Endothelial cell of umbilical vein (primary cell): ENCODE data around the gene SUGCT. TPM values are rescaled to one million over a fixed set of nuclear protein-coding genes. Genes with fewer than 3 reads are reported as not detected.
"Not testable (repeated sequence)": the region's sequence is repeated elsewhere in the genome, so short reads cannot be mapped to it uniquely, and the experiment has no call there.

ENCODE experiments used
- BruUV-seq: library from RNA; stranded (reverse); fragments of 400-500 nt; replicated peaks from 2 replicates; lab custom pipeline; 2021; lab: Mats Ljungman, UMichigan
- CTCF ChIA-PET: fragments of 300-600, 350-600 bp; sonication (Branson Sonifier 250); formaldehyde crosslinking; loops from one replicate; lab custom pipeline; 2021; ENCODE audit warnings: antibody characterized with exemption, inconsistent platforms; lab: Charles Lee
- POLR2A ChIA-PET: fragments of 300-600, 350-600 bp; sonication (Branson Sonifier 250); formaldehyde crosslinking; loops from one replicate; lab custom pipeline; 2021; ENCODE audit warnings: antibody characterized with exemption, inconsistent platforms; lab: Charles Lee
- DNase-seq: peaks from one replicate; pipeline ENCODE4 v3.0.0-alpha.2; 2011; ENCODE audit warnings: low read depth, low spot score
- FAIRE-seq: peaks from 2 replicates; lab custom pipeline; 2011; peaks lifted over from hg19 to GRCh38; lab: Jason Lieb, UNC
- H2AFZ ChIP-seq: 2 replicates; pipeline ENCODE4 v1.6.0; 2012; ENCODE audit warnings: low read depth, low read length, control low read depth, inconsistent platforms
- H3K27ac ChIP-seq: 2 replicates; pipeline ENCODE4 v1.5.1; 2011; ENCODE audit warnings: low read depth, mild to moderate bottlenecking, control low read depth, low read length, moderate library complexity; ENCODE audit not compliant: insufficient read depth
- H3K27me3 ChIP-seq, 2 experiments: 2 replicates each; pipeline versions ENCODE4 v1.6.0 to v1.6.1; 2011; ENCODE audit warnings: low read length in 2 of 2, mixed read lengths in 1 of 2; ENCODE audit not compliant: control insufficient read depth in 2 of 2, insufficient read depth in 2 of 2
- H3K36me3 ChIP-seq, 2 experiments: 2 replicates in 1 of 2; 3 replicates in 1 of 2; pipeline ENCODE4 v1.5.1; 2011; ENCODE audit warnings: low read length in 2 of 2, mild to moderate bottlenecking in 1 of 2, moderate library complexity in 1 of 2; ENCODE audit not compliant: control insufficient read depth in 2 of 2, insufficient read depth in 2 of 2; ENCODE audit errors: extremely low read depth in 1 of 2
- H3K4me1 ChIP-seq: 3 replicates; pipeline ENCODE4 v1.5.1; 2011; ENCODE audit warnings: mild to moderate bottlenecking, low read length; ENCODE audit not compliant: control insufficient read depth, insufficient read depth; ENCODE audit errors: extremely low read depth
- H3K4me2 ChIP-seq: 2 replicates; pipeline ENCODE4 v1.6.1; 2011; ENCODE audit warnings: low read length, control low read depth, mixed read lengths; ENCODE audit not compliant: insufficient read depth
- H3K4me3 ChIP-seq, 3 experiments: fragments of 200-600 bp in 1 of 3; sonication (generic), shearing (Covaris generic) in 1 of 3; replicated peaks in 1 of 3; 2 replicates each; pipeline ENCODE4 v1.5.1; 2011 to 2016; ENCODE audit warnings: control low read depth in 3 of 3, low read length in 3 of 3, mild to moderate bottlenecking in 2 of 3, inconsistent platforms in 1 of 3, low read depth in 1 of 3, moderate library complexity in 1 of 3; ENCODE audit not compliant: insufficient read depth in 1 of 3
- H3K79me2 ChIP-seq: 2 replicates; pipeline ENCODE4 v1.6.0; 2012; ENCODE audit warnings: low read length, inconsistent platforms; ENCODE audit not compliant: control insufficient read depth, insufficient read depth
- H3K9ac ChIP-seq: replicated peaks from 2 replicates; pipeline ENCODE3; 2011; ENCODE audit warnings: low read length, control low read depth; ENCODE audit not compliant: insufficient read depth; ENCODE audit errors: extremely low read depth
- H3K9me1 ChIP-seq: replicated peaks from 3 replicates; pipeline ENCODE4 v1.6.0; 2011; ENCODE audit warnings: mild to moderate bottlenecking, low read length; ENCODE audit not compliant: control insufficient read depth, insufficient read depth; ENCODE audit errors: extremely low read depth
- H3K9me3 ChIP-seq: replicated peaks from 2 replicates; pipeline ENCODE4 v1.5.1; 2012; ENCODE audit warnings: low read length, inconsistent platforms; ENCODE audit not compliant: control insufficient read depth, insufficient read depth
- H4K20me1 ChIP-seq: replicated peaks from 2 replicates; pipeline ENCODE3; 2011; ENCODE audit warnings: mild to moderate bottlenecking, low read length; ENCODE audit not compliant: control insufficient read depth, insufficient read depth; ENCODE audit errors: extremely low read depth
- EZH2 ChIP-seq: IDR thresholded peaks from 2 replicates; pipeline ENCODE4 v1.6.1; 2012; ENCODE audit warnings: borderline replicate concordance, low read depth, mild to moderate bottlenecking, moderate library complexity, low read length, inconsistent platforms; ENCODE audit not compliant: severe bottlenecking
- FOS ChIP-seq: IDR thresholded peaks from 2 replicates; pipeline ENCODE4 v1.6.1; 2011; ENCODE audit warnings: mild to moderate bottlenecking, low read length, moderate library complexity, borderline replicate concordance; ENCODE audit not compliant: insufficient read depth
- GATA2 ChIP-seq: IDR thresholded peaks from 2 replicates; pipeline ENCODE4 v1.7.0; 2011; ENCODE audit warnings: low read depth, mild to moderate bottlenecking, moderate library complexity, mixed read lengths, low read length; ENCODE audit not compliant: insufficient read length, insufficient read depth
- JUN ChIP-seq: IDR thresholded peaks from 2 replicates; pipeline ENCODE4 v1.6.1; 2011; ENCODE audit warnings: borderline replicate concordance, low read depth; ENCODE audit not compliant: insufficient read length, insufficient read depth
- MYC ChIP-seq: IDR thresholded peaks from one replicate; pipeline ENCODE4 v1.6.1; 2011; ENCODE audit warnings: mild to moderate bottlenecking, low read depth, low read length
- POLR2A ChIP-seq: IDR thresholded peaks from 2 replicates; pipeline ENCODE4 v1.6.1; 2012; ENCODE audit warnings: low read depth, mild to moderate bottlenecking, control low read depth, low read length
- POLR2AphosphoS5 ChIP-seq: IDR thresholded peaks from 2 replicates; pipeline ENCODE4 v1.6.1; 2012; ENCODE audit warnings: low read depth, mild to moderate bottlenecking, control low read depth, low read length, moderate library complexity; ENCODE audit not compliant: insufficient read depth
- dilution Hi-C: fragments of 300-500 bp; cut with MboI; formaldehyde crosslinking; loops from one replicate; pipeline ENCODE4 v1.15.0; 2019; ENCODE audit warnings: low sequenced_read_pairs; ENCODE audit not compliant: extremely low pct_ligation_motif_present
- intact Hi-C: fragments of 100-400 bp; cut with micrococcal nuclease; formaldehyde crosslinking; loops from one replicate; pipeline ENCODE4 v1.10.0; 2022
- polyA plus RNA-seq, 4 experiments: library from polyadenylated mRNA; depleted of rRNA in 3 of 4; stranded (reverse) in 3 of 4; unstranded in 1 of 4; fragments of >200 nt; gene quantifications; 2 replicates each; pipeline versions ENCODE4 v1.2.1 to v1.2.3, GENCODE V29; 2011 to 2012; ENCODE audit warnings: missing spikeins in 1 of 4
- total RNA-seq: library from RNA; stranded (reverse); gene quantifications from 2 replicates; pipeline ENCODE4 v1.2.3, GENCODE V29; 2021
- TF ChIP-seq, protein P1 (sequence below), 2 donors: IDR thresholded peaks; 1 replicate in 1 of 2; 2 replicates in 1 of 2; pipeline ENCODE4 v1.5.1; 2011; ENCODE audit warnings: low read length in 2 of 2, mild to moderate bottlenecking in 2 of 2, moderate library complexity in 2 of 2, control low read depth in 1 of 2, inconsistent platforms in 1 of 2, low read depth in 1 of 2; ENCODE audit not compliant: insufficient read depth in 1 of 2; ENCODE audit errors: extremely low read depth in 1 of 2
- TF ChIP-seq, protein P2 (sequence below): IDR thresholded peaks from 2 replicates; pipeline ENCODE4 v1.6.1; 2011; ENCODE audit not compliant: insufficient read depth, insufficient read length

The SUGCT gene
- total and polyA plus RNA-seq, 2 donors (not counting 3 experiments of a cell fraction or from before 2014, with no cell fraction given), result 1.2 to 1.4 TPM

DNA sequence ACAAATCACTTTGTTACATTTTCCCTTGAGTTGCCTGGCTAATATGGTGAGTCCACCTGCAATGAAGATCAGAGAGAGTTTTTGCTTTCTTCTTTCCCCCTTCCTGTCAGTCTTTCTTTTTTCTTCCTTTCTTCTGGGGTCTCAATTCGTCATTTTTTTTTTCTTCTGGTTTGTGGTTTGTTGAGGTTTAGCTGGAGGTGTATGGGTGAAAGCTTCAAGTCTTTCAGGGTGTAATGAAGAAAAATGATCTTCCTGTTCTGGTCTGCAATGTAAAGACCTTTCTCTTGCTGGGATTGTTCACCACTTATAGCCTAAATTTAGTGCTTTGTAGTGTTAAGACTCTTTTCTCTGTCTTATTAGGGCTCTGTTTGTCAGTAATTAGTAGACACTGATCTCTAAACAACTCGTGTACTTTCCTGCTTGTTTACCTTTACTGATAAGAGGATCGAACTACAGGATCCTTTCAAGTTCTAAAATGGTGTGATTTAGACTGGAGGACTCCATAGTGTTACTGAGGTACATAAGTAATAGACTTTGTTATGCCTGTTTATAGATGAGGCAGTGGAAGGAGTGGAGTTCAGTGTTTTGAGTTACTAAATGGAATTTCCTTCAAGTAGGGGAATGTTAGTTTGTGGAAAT, 129.1 kb downstream of the SUGCT start:
- no TSS peak for BruUV-seq
- no peaks in the 10 kb centered on the region for H4K20me1 ChIP-seq
- dilution Hi-C loops, result no loop called here
- intact Hi-C loops, result no loop called here
- peak overlapping the region; percentile 57 for H2AFZ ChIP-seq
- no peaks in the 10 kb centered on the region for H3K9me3 ChIP-seq
- H3K9me1 ChIP-seq, result no peaks in the 10 kb centered on the region
- no peak overlapping the region for H3K27ac ChIP-seq
- H3K79me2 ChIP-seq, result no peaks in the 10 kb centered on the region
- H3K4me2 ChIP-seq, result no peak overlapping the region
- ChIA-PET POLR2A (no interaction called here), CTCF (no interaction called here)
- no peaks in the 10 kb centered on the region for H3K36me3 ChIP-seq
- TF ChIP-seq POLR2A, result no peak
- H3K9ac ChIP-seq, result no peak overlapping the region
- H3K4me1 ChIP-seq, result no peaks in the 10 kb centered on the region
- FAIRE-seq (no peak), DNase-seq (no peak)
- H3K4me3 ChIP-seq, result no peak overlapping the region
- no peaks in the 10 kb centered on the region for H3K27me3 ChIP-seq

DNA sequence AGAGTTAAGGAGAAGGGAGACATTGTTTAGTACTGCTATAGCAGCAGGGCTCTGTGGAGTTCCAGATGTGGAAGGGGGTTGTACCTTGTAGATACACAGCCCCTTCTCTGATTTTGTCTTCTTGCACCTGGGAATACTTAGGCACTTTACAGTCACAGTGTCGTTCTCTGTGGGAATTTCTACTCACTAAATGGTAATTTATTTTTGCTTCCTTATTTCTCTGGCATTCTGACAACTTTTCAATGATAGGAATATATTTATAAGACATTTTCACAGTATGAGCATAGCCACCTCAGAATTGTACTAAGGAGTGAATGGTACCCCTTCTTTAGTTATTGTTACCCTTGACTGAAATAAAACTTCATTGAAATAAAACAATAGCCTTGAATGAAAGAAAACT, 132.8 kb downstream of the SUGCT start:
- no TSS peak for BruUV-seq
- ChIA-PET POLR2A (no interaction called here), CTCF (interaction anchor here (1.2 kb wide), 1 partner anchor 14 kb away, joined by 5 read pairs; no protein-coding TSS in a partner anchor)
- H3K27ac ChIP-seq, result no peak overlapping the region
- no peaks in the 10 kb centered on the region for H3K36me3 ChIP-seq
- no peak overlapping the region for H3K4me2 ChIP-seq
- no peaks in the 10 kb centered on the region for H3K27me3 ChIP-seq
- no peaks in the 10 kb centered on the region for H3K4me1 ChIP-seq
- H4K20me1 ChIP-seq, result no peaks in the 10 kb centered on the region
- H3K9ac ChIP-seq, result no peak overlapping the region
- peak overlapping the region; percentile 15 for H2AFZ ChIP-seq
- no peaks in the 10 kb centered on the region for H3K9me3 ChIP-seq
- H3K4me3 ChIP-seq, result no peak overlapping the region
- DNase-seq (no peak), FAIRE-seq (no peak)
- H3K79me2 ChIP-seq, result no peaks in the 10 kb centered on the region
- intact Hi-C loops (no loop called here), dilution Hi-C loops (no loop called here)
- TF ChIP-seq, protein P1, sequence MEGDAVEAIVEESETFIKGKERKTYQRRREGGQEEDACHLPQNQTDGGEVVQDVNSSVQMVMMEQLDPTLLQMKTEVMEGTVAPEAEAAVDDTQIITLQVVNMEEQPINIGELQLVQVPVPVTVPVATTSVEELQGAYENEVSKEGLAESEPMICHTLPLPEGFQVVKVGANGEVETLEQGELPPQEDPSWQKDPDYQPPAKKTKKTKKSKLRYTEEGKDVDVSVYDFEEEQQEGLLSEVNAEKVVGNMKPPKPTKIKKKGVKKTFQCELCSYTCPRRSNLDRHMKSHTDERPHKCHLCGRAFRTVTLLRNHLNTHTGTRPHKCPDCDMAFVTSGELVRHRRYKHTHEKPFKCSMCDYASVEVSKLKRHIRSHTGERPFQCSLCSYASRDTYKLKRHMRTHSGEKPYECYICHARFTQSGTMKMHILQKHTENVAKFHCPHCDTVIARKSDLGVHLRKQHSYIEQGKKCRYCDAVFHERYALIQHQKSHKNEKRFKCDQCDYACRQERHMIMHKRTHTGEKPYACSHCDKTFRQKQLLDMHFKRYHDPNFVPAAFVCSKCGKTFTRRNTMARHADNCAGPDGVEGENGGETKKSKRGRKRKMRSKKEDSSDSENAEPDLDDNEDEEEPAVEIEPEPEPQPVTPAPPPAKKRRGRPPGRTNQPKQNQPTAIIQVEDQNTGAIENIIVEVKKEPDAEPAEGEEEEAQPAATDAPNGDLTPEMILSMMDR (IDR thresholded peaks at IDR 0.05; ENCODE audit: extremely low read depth in 1 of 2, insufficient read depth in 1 of 2, low read depth in 1 of 2, low read length in 2 of 2), result no peak
- TF ChIP-seq MYC (no peak), FOS (no peak), POLR2AphosphoS5 (no peak), GATA2 (no peak), EZH2 (no peak), JUN (no peak), POLR2A (no peak)
- TF ChIP-seq, protein P2, sequence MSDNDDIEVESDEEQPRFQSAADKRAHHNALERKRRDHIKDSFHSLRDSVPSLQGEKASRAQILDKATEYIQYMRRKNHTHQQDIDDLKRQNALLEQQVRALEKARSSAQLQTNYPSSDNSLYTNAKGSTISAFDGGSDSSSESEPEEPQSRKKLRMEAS, result no peak
- H3K9me1 ChIP-seq, result no peaks in the 10 kb centered on the region

DNA sequence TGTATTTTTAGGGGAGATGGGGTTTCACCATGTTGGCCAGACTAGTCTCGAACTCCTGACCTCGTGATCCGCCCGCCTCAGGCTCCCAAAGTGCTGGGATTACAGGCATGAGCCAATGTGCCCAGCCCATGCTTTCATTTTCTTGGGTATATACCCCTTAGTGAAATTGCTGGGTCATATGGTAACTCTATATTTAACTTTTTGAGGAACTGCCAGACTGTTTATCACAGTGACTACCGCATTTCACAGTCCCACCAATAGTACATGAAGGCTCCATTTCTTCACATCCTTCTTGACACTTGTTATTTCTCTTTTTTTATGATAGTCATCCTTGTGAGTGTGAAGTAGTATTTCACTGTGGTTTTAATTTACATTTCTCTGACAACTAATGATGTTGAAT, 134.0 kb downstream of the SUGCT start:
- H3K79me2 ChIP-seq, DNase-seq, H3K9ac ChIP-seq, POLR2A ChIA-PET, H4K20me1 ChIP-seq, H3K9me1 ChIP-seq, H3K4me3 ChIP-seq, H3K36me3 ChIP-seq, H2AFZ ChIP-seq, FAIRE-seq, CTCF ChIA-PET, H3K4me1 ChIP-seq, intact Hi-C loops, dilution Hi-C loops, H3K4me2 ChIP-seq, BruUV-seq, H3K9me3 ChIP-seq, H3K27me3 ChIP-seq, H3K27ac ChIP-seq: not testable (repeated sequence)
